ENCODE results near the gene LY6G5C. TPM values are rescaled to one million over a fixed set of nuclear protein-coding genes. Genes with fewer than 3 reads are reported as not detected.

Gene LY6G5C
- total and polyA plus RNA-seq, 9 of the 15 experiments (the other 6 are each of a cell fraction or from before 2014, with no cell fraction given): 0.10 to 0.67 (median 0.46) TPM; not detected in 4

DNA sequence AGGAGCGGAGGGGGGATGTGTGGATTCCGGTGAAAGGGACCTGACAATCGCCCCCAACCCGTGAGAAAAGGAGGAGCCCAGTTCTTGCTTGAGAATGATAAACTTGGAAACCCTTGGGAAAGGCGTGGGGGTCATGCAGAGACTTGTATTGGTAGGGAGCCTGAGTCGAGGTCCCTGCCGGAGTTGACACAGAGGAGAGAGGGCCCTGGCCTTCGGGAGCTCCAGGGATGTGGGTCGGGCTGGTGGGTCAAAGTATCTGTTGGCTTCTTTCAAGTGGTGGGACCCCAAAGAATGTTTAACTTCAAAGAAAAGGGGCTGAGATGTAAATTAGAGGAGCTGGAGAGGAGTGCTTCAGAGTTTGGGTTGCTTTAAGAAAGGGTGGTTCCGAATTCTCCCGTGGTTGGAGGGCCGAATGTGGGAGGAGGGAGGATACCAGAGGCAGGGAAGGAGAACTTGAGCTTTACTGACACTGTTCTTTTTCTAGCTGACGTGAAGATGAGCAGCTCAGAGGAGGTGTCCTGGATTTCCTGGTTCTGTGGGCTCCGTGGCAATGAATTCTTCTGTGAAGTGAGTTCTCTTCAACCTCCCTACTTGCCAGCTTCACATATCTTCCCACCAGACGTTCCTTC lies 14.4 kb downstream of the LY6G5C start (continued):
- TF ChIP-seq TCF7 (IDR thresholded peaks at IDR 0.05; ENCODE audit: borderline replicate concordance): no peak
- TF ChIP-seq HDGF (IDR thresholded peaks at IDR 0.05): no peak
- TF ChIP-seq DNMT1 (IDR thresholded peaks at IDR 0.05): 0 out of 2 replicates have a peak, but pooled peaks have one; percentile 43
- no peak for TF ChIP-seq SMARCB1 (IDR thresholded peaks at IDR 0.05; ENCODE audit: insufficient read length, low read depth)
- TF ChIP-seq, protein P1, sequence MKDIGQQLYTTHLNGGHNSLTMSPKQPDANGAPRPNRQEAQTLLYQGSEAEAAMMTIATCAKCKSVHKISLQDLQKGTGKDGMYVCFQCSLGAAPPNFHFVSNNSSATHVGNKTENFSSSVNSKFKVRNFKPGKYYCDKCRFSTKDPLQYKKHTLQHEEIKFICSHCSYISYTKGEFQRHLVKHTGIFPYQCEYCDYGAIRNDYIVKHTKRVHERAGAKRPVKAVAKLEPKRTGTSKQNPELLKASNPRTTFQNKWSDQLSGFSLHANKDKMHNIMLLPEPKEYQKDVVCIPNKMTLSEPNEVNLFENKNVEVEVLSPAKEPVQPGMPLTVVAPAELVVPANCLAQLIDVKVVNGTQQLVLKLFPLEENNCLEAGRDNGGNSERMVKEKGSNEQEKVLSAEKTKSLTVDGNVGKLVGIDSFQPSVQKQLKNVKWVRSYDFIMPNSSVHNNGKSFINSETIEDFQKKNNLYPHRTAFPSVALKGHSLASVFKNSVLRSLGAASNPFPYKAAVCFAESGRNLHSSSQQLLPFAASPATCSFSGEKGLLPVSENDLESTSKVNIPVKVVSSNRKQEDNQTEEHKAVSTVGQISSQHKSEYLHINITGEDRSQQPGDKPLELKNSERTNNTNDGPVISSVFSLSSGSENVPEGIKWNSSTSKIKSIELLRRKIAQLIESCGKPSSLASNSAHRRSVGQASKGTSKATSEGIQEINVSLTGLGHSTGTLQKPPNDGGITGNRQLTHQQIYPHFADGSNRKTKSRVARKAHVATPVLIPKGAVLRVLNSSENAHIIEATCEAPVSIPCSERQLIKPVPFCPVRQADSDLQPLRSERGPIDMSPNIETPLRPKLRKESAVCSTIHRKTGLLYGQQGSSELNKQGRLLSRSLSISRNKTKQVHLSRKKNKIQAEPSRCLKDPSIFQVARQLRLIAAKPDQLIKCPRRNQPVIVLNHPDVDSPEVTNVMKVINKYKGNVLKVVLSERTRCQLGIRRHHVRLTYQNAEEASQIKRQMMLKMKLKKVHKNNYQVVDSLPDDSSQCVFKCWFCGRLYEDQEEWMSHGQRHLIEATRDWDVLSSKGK (CRISPR knock-in tag; IDR thresholded peaks at IDR 0.05): no peak
- no peak for TF ChIP-seq CEBPZ (IDR thresholded peaks at IDR 0.05; ENCODE audit: borderline replicate concordance, low read depth, low read length)
- no peak for TF ChIP-seq NFE2L1 (tag; IDR thresholded peaks at IDR 0.05; ENCODE audit: borderline replicate concordance, low read depth)
- no peak for TF ChIP-seq ZBTB43 (CRISPR knock-in tag; IDR thresholded peaks at IDR 0.05)
- peak; percentile 14; the same call in 1 of the 2 replicates for TF ChIP-seq NR1H2 (CRISPR knock-in tag; IDR thresholded peaks at IDR 0.05)
- TF ChIP-seq, protein P2, sequence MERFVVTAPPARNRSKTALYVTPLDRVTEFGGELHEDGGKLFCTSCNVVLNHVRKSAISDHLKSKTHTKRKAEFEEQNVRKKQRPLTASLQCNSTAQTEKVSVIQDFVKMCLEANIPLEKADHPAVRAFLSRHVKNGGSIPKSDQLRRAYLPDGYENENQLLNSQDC (CRISPR knock-in tag; IDR thresholded peaks at IDR 0.05): no peak
- TF ChIP-seq FOXO4 (CRISPR knock-in tag; IDR thresholded peaks at IDR 0.05): 0 out of 2 replicates have a peak, but pooled peaks have one; percentile 54
- TF ChIP-seq STAT6 (CRISPR knock-in tag; IDR thresholded peaks at IDR 0.05): 0 out of 2 replicates have a peak, but pooled peaks have one; percentile 30
